Stomach (tissue), 4 donors: Measurements from ENCODE around the gene WNT2B.

ENCODE experiments used
- CTCF ChIP-seq, 7 experiments: fragments of 450-650 bp in 4 of 7; fragments of 200-600 bp in 3 of 7; sonication (generic) in 3 of 7; IDR thresholded peaks; one replicate each; pipeline ENCODE4 v1.5.1; 2016 to 2019; ENCODE audit warnings: antibody characterized with exemption in 7 of 7, control low read depth in 2 of 7, mild to moderate bottlenecking in 1 of 7
- POLR2A ChIP-seq, 4 donors: fragments of 450-650 bp; IDR thresholded peaks; one replicate each; pipeline ENCODE4 v1.6.1; 2016; ENCODE audit warnings: antibody characterized with exemption in 4 of 4, control low read depth in 2 of 4, mild to moderate bottlenecking in 1 of 4, moderate library complexity in 1 of 4

DNA sequence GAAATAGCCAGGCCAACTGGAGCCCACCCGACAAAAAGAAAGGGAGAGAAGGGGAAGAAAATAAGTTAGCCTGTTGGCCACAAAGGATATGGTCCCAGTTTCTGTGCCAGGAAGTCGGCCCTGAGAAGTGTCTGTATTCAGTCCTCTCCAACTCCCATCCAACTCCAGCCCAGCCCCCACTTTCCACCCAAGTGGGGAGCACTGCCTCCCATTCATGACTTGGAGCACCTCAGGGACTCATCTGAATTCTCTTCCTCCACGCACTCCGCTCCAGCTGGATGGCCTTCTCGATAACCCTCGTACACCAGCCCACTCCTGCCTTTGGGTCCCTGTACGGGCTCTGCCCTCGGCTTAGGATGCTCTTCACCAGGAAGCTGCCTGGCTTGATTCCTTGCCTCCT is 2.0 kb upstream of the WNT2B start:
- no peak for TF ChIP-seq CTCF (IDR thresholded peaks at IDR 0.05)
- no peak for TF ChIP-seq POLR2A (IDR thresholded peaks at IDR 0.05)
